ENCODE data around the gene NAGPA.

DNA sequence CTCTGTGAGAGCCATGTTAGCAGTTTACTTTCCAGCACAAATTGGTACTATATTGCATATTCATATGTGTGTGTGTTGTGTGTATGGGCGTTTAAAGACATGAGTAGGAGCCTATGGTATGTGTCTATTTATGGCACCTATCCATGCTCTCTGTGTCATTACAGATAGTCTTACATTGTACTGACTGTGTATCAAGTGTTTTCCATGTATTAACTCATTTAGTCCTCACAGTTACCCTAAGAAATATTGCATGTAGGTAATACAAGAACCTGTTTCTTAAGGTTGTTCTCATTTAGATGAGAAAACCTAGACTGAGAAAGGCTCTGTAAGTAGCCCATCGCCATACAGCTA lies 39.5 kb upstream of the NAGPA start:
- TF ChIP-seq, protein P1, sequence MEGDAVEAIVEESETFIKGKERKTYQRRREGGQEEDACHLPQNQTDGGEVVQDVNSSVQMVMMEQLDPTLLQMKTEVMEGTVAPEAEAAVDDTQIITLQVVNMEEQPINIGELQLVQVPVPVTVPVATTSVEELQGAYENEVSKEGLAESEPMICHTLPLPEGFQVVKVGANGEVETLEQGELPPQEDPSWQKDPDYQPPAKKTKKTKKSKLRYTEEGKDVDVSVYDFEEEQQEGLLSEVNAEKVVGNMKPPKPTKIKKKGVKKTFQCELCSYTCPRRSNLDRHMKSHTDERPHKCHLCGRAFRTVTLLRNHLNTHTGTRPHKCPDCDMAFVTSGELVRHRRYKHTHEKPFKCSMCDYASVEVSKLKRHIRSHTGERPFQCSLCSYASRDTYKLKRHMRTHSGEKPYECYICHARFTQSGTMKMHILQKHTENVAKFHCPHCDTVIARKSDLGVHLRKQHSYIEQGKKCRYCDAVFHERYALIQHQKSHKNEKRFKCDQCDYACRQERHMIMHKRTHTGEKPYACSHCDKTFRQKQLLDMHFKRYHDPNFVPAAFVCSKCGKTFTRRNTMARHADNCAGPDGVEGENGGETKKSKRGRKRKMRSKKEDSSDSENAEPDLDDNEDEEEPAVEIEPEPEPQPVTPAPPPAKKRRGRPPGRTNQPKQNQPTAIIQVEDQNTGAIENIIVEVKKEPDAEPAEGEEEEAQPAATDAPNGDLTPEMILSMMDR (IDR thresholded peaks at IDR 0.05 in 4 of 5, conservative IDR thresholded peaks at IDR 0.05 in 1 of 5) = no peak
- no peak for TF ChIP-seq POLR2A (IDR thresholded peaks at IDR 0.05)

All from gastrocnemius medialis (tissue), 4 donors.